Psoas muscle (tissue), 8 donors: ENCODE data around the gene NXPH3. TPM values are rescaled to one million over a fixed set of nuclear protein-coding genes. Genes with fewer than 3 reads are reported as not detected.
A peak's percentile ranks its signal among the peaks of the same experiment; 100 is the strongest.

ENCODE experiments used
- ATAC-seq, 4 donors: fragments of 200-7000 bp; cut with Tn5 transposase; one replicate each; pipeline ENCODE4 v1.9.1; 2020; ENCODE audit warnings: moderate library complexity in 3 of 4, mild to moderate bottlenecking in 2 of 4
- DNase-seq, 2 donors: peaks; one replicate each; pipeline ENCODE4 v3.0.0-alpha.2; 2020
- H3K27ac ChIP-seq: fragments of 200-600 bp; one replicate; pipeline ENCODE4 v1.8.0; 2022
- H3K27me3 ChIP-seq, 3 donors: fragments of 200-600 bp in 1 of 3; one replicate each; pipeline versions ENCODE4 v1.6.1 to v1.8.0; 2013 to 2022; ENCODE audit warnings: low read length in 2 of 3, mild to moderate bottlenecking in 2 of 3, moderate library complexity in 1 of 3; ENCODE audit not compliant: insufficient read depth in 3 of 3
- H3K36me3 ChIP-seq, 2 donors: fragments of 200-600 bp in 1 of 2; one replicate each; pipeline versions ENCODE4 v1.6.1 to v1.8.0; 2013 to 2022; ENCODE audit warnings: low read depth in 1 of 2, mild to moderate bottlenecking in 1 of 2, moderate library complexity in 1 of 2; ENCODE audit not compliant: insufficient read depth in 1 of 2
- H3K4me1 ChIP-seq: fragments of 200-600 bp; one replicate; pipeline ENCODE4 v1.8.0; 2022
- H3K4me3 ChIP-seq: fragments of 200-600 bp; one replicate; pipeline ENCODE4 v1.8.0; 2022; ENCODE audit warnings: mild to moderate bottlenecking
- H3K9me3 ChIP-seq: fragments of 200-600 bp; one replicate; pipeline ENCODE4 v1.8.0; 2022
- WGBS, 3 donors: extraction: QIAGEN DNeasy Blood & Tissue Kit; methylation state at CpG; one replicate each; pipeline versions ENCODE4 v1.1.6 to v1.1.7; 2013; 5-methylcytosine and 5-hydroxymethylcytosine counted together
- intact Hi-C, 2 donors: fragments of 100-400 bp; cut with DNase I; formaldehyde crosslinking; loops; one replicate each; pipeline versions ENCODE4 v1.11.0 to v1.14.2; 2022
- polyA plus RNA-seq, 3 donors: library from polyadenylated mRNA; stranded (reverse); fragments of 200-250 nt; gene quantifications; one replicate each; pipeline ENCODE4 v1.2.3, GENCODE V29; 2013
- total RNA-seq, 4 donors: library from RNA; stranded (reverse); fragmentation: NEBNext Ultra II Directional in 2 of 4; extraction: Animal tissue kit (Norgen Biotek cat#: 25700) in 2 of 4; gene quantifications; one replicate each; pipeline versions ENCODE4 v1.2.1 to v1.2.4, GENCODE V29; 2021 to 2023
- TF ChIP-seq, protein P1 (sequence below): fragments of 200-600 bp; IDR thresholded peaks from one replicate; pipeline ENCODE4 v1.8.0; 2022; ENCODE audit warnings: antibody characterized with exemption
- donor health status: healthy with polysubstance abuse.
- donor health status: DM: no; HTN: no; CAD: no; lungs with moderate emphysema.
- donor health status: Bipolar disorder and iron deficiency.
- donor health status: healthy.
- donor health status: DM: yes; HTN: yes; CAD: no.
- donor health status: DM: no; HTN: no; CAD: no.
- donor health status: DM: no; HTN: no; CAD: no.
- donor health status: DM: yes; HTN: yes; CAD: no.

The NXPH3 gene
- total and polyA plus RNA-seq, 7 donors = 0.39 to 1.8 (median 0.55) TPM

DNA sequence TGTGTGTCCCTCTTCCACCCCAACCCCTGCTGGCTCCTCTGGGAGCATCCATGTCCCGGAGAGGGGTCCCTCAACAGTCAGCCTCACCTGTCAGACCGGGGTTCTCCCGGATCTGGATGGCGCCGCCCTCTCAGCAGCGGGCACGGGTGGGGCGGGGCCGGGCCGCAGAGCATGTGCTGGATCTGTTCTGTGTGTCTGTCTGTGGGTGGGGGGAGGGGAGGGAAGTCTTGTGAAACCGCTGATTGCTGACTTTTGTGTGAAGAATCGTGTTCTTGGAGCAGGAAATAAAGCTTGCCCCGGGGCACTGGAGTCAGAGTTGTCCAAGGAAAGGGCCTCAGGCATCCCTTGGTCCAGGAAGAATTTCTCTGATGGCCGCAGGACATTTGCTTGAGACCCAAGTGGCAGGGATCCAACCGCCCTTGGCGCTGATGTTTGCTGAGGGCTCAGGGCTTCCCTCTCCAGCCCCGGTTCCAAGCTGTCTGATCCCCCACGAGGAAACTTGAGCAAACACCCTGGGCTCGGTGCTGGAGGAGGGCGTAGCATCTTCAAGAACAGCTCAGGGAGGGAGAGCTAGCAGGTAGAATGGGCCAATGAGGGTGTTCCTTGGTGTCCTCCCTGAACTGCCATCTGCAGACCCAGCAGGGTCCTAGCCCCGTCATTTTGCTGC, 4.5 kb downstream of the NXPH3 start:
- intact Hi-C loops = no loop called here

DNA sequence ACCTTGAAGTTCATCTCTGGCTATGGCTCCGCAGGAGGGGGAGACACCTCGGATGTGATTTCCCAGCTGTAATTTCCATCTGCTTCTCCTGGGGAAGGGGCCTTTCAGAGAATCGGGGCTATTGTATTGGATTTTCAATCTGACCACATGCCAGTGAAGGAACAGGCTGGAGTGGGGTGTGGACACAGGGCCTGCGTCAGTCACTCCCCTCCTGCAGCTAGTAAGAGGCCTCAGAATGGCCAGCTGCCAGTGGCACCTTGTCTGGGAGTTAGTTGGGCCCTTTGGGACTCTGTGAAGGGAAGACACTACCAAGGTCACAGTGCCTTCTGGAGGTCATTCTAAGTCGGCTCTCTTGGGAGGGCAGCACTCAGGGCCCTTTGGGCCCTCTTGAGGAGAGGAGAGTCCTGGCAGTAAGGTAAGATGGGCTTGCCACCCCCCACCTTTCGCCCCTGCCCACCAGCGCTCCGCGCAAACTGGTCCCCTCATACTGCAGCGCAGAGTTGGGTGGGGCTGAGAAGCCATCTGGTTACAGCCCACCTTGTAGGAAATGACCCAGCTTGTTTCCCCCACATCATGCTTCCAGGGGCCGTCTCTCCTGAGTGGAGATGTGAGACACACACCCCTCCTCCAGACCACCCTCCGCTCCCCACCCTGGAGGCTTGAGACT, 5.4 kb downstream of the NXPH3 start:
- WGBS, 3 donors = 78 to 81% (median 78%) methylated on average over 12 of the region's 12 CpGs
- Histone ChIP-seq H3K36me3 (no peaks in the 10 kb centered on the region), H3K4me3 (no peak overlapping the region), H3K27ac (no peak overlapping the region), H3K9me3 (no peaks in the 10 kb centered on the region), H3K4me1 (no peaks in the 10 kb centered on the region), H3K27me3 (peaks cover 0 to 3% (median 0%) of the 10 kb centered on the region in 3 donors)
- TF ChIP-seq, protein P1, sequence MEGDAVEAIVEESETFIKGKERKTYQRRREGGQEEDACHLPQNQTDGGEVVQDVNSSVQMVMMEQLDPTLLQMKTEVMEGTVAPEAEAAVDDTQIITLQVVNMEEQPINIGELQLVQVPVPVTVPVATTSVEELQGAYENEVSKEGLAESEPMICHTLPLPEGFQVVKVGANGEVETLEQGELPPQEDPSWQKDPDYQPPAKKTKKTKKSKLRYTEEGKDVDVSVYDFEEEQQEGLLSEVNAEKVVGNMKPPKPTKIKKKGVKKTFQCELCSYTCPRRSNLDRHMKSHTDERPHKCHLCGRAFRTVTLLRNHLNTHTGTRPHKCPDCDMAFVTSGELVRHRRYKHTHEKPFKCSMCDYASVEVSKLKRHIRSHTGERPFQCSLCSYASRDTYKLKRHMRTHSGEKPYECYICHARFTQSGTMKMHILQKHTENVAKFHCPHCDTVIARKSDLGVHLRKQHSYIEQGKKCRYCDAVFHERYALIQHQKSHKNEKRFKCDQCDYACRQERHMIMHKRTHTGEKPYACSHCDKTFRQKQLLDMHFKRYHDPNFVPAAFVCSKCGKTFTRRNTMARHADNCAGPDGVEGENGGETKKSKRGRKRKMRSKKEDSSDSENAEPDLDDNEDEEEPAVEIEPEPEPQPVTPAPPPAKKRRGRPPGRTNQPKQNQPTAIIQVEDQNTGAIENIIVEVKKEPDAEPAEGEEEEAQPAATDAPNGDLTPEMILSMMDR = no peak
- intact Hi-C loops = no loop called here
- peak in 1 of 2 donors; percentile 36 for DNase-seq
- ATAC-seq = no peak

More for the DNA sequence above, 4.5 kb downstream of the NXPH3 start:
- no peak overlapping the region for H3K27ac ChIP-seq
- 84 to 89% (median 88%) methylated on average over 20 to 21 of the region's 21 CpGs for WGBS, 3 donors
- no peaks in the 10 kb centered on the region for H3K36me3 ChIP-seq
- DNase-seq = peak in 1 of 2 donors; percentile 52
- H3K4me1 ChIP-seq = no peaks in the 10 kb centered on the region
- no peaks in the 10 kb centered on the region for H3K9me3 ChIP-seq
- peaks cover 0 to 6% (median 0%) of the 10 kb centered on the region in 3 donors for H3K27me3 ChIP-seq
- TF ChIP-seq, protein P1 = no peak
- no peak overlapping the region for H3K4me3 ChIP-seq
- ATAC-seq = no peak

DNA sequence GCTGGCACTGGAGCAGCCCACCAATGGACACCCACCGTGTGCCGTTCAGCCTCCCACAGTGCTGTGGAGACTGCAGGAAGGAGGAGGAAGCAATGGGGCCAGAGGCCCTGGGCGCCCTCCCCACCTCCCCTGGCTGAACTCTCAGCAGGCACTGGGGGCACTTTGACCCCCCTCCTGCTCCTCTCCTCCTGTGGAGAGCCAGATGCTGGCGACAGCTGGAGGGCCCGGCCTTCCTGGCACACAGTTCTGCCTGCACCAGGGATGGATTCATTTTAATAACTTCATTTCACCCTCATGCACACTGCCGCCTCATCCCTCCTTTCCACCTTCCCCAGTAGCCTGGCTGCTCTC, 6.0 kb downstream of the NXPH3 start:
- TF ChIP-seq, protein P1 = no peak
- Histone ChIP-seq H3K27me3 (no peaks in the 10 kb centered on the region), H3K4me1 (no peaks in the 10 kb centered on the region), H3K9me3 (no peaks in the 10 kb centered on the region), H3K4me3 (no peak overlapping the region), H3K27ac (no peak overlapping the region), H3K36me3 (no peaks in the 10 kb centered on the region)
- ATAC-seq = no peak
- peak in 1 of 2 donors; percentile 53 for DNase-seq
- 42 to 59% (median 54%) methylated on average over 6 of the region's 6 CpGs for WGBS, 3 donors
- intact Hi-C loops = no loop called here

DNA sequence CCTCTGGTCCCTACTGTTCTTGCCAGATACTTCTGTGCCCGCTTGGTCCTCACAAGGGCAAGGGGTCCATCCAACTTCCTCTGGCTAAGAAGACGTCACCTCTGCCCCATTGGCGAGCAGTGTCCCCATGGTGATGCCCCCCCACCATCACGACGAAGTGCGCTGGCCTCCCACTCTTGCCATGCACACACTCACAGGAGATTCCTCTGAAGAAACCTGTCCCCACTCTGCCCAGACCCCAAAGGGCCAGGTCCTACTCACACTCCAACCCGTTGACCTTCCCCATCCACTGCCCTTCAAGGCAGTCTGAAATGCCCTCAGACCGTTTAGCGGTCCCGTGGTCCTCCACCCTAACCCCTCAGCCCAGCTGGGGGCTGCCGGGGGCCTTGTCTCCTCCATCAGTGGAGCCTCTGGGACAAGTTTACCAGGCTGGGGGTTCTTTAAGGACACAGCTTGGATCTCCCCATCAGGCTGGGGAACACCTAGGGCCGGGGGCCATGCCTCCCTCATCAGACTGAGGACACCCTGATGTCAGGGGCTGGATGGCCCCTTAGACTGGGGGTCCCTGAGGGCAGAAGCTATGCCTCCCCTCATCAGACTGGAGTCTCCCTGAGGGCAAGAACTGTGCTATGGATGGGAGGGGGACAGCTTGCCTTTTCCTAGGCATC, 6.5 kb downstream of the NXPH3 start:
- H3K4me3 ChIP-seq = no peak overlapping the region
- no peak overlapping the region for H3K27ac ChIP-seq
- TF ChIP-seq, protein P1 = no peak
- intact Hi-C loops = no loop called here
- H3K27me3 ChIP-seq = no peaks in the 10 kb centered on the region
- H3K36me3 ChIP-seq = no peaks in the 10 kb centered on the region
- H3K4me1 ChIP-seq = no peaks in the 10 kb centered on the region
- 65 to 80% (median 71%) methylated on average over 12 of the region's 12 CpGs for WGBS, 3 donors
- ATAC-seq (no peak), DNase-seq (peak in 1 of 2 donors; percentile 25)
- no peaks in the 10 kb centered on the region for H3K9me3 ChIP-seq
